Upper lobe of left lung (tissue), 4 donors: Measurements from ENCODE around the gene SUPT4H1.

Experiments used
- EP300 ChIP-seq, 4 donors: sonication (generic); formaldehyde crosslinking; IDR thresholded peaks; one replicate each; pipeline ENCODE4 v1.5.1; 2017; ENCODE audit warnings: antibody characterized with exemption in 4 of 4, control low read depth in 2 of 4
- POLR2A ChIP-seq, 4 donors: fragments of 450-650 bp; IDR thresholded peaks; one replicate each; pipeline ENCODE4 v1.5.1; 2016 to 2017; ENCODE audit warnings: antibody characterized with exemption in 4 of 4, mild to moderate bottlenecking in 2 of 4
- TF ChIP-seq, protein P1 (sequence below), 6 experiments: fragments of 450-650 bp in 4 of 6; fragments of 200-600 bp in 2 of 6; sonication (generic) in 2 of 6; IDR thresholded peaks; one replicate each; pipeline ENCODE4 v1.5.1; 2016 to 2019; ENCODE audit warnings: antibody characterized with exemption in 6 of 6

DNA sequence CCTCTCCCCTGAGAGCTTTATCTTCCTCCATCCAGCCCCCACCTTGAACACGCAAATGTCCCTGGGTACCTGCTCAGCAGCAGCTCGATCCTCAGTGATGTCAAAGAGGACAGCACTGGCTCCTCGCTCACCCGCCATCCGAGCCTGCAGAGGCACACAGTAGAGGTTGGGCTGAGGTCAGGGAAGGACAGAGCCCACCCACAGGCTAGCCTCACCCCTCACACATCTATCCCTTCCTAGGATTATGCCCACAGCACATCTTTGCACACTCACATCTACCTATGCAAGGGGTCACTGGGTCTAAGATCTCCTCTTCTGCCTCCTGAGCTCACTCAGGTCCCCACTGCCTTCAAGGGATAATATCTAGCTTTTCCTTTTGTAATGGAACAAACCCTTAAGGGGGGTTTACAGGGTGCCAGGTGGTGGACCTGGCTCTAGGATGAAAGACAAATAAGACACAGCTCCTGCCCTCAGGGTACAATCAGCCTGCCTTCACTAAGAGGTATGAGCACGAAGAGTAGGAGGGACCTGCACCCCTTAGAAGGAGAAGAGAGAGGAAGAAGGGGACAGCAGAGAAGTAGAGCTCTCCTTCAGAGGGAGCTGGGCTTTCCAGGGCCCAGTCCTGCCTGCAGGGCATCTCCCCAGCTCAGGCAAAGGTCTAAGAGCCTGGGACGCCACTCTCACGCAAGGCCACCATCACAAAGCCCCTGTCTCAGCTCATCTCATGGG, 11.6 kb upstream of the SUPT4H1 start:
- TF ChIP-seq, protein P1, sequence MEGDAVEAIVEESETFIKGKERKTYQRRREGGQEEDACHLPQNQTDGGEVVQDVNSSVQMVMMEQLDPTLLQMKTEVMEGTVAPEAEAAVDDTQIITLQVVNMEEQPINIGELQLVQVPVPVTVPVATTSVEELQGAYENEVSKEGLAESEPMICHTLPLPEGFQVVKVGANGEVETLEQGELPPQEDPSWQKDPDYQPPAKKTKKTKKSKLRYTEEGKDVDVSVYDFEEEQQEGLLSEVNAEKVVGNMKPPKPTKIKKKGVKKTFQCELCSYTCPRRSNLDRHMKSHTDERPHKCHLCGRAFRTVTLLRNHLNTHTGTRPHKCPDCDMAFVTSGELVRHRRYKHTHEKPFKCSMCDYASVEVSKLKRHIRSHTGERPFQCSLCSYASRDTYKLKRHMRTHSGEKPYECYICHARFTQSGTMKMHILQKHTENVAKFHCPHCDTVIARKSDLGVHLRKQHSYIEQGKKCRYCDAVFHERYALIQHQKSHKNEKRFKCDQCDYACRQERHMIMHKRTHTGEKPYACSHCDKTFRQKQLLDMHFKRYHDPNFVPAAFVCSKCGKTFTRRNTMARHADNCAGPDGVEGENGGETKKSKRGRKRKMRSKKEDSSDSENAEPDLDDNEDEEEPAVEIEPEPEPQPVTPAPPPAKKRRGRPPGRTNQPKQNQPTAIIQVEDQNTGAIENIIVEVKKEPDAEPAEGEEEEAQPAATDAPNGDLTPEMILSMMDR (IDR thresholded peaks at IDR 0.05) = no peak
- TF ChIP-seq EP300 (IDR thresholded peaks at IDR 0.05) = no peak
- no peak for TF ChIP-seq POLR2A (IDR thresholded peaks at IDR 0.05)
